Activated CD8-positive, alpha-beta memory T cell treated with anti-CD3 and anti-CD28 coated beads for 36 hours (primary cell): ENCODE results near the gene PPP1R14D. TPM values are rescaled to one million over a fixed set of nuclear protein-coding genes. Genes with fewer than 3 reads are reported as not detected.

ENCODE experiments used
- CTCF ChIA-PET: fragments of 350-600 bp; sonication (Branson Sonifier 250); formaldehyde crosslinking; loops from one replicate; lab custom pipeline; 2021; ENCODE audit warnings: antibody characterized with exemption; lab: Charles Lee
- POLR2A ChIA-PET: fragments of 350-600 bp; sonication (Branson Sonifier 250); formaldehyde crosslinking; loops from one replicate; lab custom pipeline; 2021; ENCODE audit warnings: antibody characterized with exemption; lab: Charles Lee
- total RNA-seq, 2 experiments: library from RNA; stranded (reverse); gene quantifications; one replicate each; pipeline ENCODE4 v1.2.3, GENCODE V29; 2021

PPP1R14D gene
- total RNA-seq, 2 experiments from 2014 or later = not detected

DNA sequence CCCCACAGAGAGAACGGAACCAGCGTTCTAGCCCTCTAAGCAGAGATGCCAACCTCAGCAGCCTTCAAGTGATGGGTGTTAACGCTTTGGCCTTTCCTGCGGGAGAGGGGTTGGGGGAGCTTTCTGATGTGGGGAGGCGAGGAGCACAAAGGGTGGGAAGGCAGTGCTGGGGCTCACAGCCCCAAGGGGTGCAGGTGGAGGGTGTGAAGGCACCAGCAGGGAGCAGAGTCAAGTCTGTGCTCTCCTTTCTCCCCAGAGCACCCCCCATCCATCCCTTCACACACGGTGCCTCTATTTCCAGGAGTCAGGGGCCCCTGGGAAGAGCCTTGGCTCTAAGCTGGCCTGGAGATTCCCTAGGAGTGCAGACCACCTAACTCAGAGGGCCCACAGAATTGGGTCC lies 54.6 kb downstream of the PPP1R14D start:
- CTCF ChIA-PET = interaction anchor here (1.3 kb wide), 1 partner anchor 35 kb away, joined by 3 read pairs; no protein-coding TSS in a partner anchor

GRCh38 chr15:40773496-40773895 lies 55.0 kb downstream of the PPP1R14D start:
- ChIA-PET CTCF (no interaction called here), POLR2A (interaction anchor here (0.6 kb wide), 2 partner anchors 28 to 108 kb away, joined by 7 read pairs; no protein-coding TSS in a partner anchor)

More for the DNA sequence above, 54.6 kb downstream of the PPP1R14D start:
- POLR2A ChIA-PET = interaction anchor here (0.6 kb wide), 2 partner anchors 27 to 108 kb away, joined by 7 read pairs; no protein-coding TSS in a partner anchor

DNA sequence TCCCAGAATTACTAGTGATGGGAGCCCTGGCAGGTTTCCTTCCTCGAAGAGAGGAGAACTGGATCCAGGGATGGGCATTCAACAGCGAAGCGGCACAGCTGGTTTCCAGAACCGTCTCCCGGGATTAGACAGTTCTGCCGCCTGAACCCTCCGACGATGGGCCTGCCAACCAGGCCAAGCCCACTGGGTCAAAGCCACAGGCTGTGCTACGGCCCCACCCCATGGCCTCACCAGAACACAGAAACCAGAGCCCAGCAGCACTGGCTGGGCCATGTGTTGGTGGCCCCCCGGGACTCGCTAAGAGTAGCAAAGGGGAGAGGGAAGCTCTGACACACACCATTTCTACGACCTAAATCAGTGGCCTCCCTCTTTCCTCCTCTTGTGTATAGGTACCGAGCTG lies 56.5 kb downstream of the PPP1R14D start:
- CTCF ChIA-PET = interaction anchor here (1.1 kb wide), 1 partner anchor 16 kb away, joined by 3 read pairs; no protein-coding TSS in a partner anchor
- POLR2A ChIA-PET = no interaction called here

DNA sequence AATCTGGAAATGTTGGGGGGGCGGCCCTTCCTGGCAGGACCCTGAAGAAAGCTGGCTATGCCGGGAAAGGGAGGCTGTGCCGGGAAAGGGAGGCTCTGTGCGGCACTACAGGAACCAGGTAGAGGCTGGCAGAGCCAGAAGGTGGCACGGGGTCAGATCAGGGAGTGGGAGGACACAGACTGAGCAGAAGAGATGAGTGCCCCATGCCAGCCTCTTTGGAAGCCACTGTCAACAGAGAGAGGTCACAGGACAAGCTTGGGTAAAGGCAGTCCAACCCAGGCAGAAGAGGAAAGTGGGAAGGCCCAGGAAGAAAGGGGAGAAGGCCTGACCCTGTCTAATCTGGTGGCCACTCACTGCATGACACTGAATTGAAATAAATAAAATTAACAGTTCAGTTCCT lies 57.3 kb downstream of the PPP1R14D start:
- CTCF ChIA-PET = interaction anchor here (0.6 to 1.7 kb wide), 2 partner anchors 14 to 127 kb away, joined by 3 to 4 read pairs; no protein-coding TSS in a partner anchor
- POLR2A ChIA-PET = no interaction called here

GRCh38 chr15:40770147-40770721 lies 58.3 kb downstream of the PPP1R14D start:
- ChIA-PET POLR2A (interaction anchor here (1.0 to 1.6 kb wide), 2 partner anchors 17 to 26 kb away, joined by 3 to 4 read pairs; no protein-coding TSS in a partner anchor), CTCF (interaction anchor here (1.0 to 2.0 kb wide), 3 partner anchors 15 to 89 kb away, joined by 3 to 4 read pairs (median 4); no protein-coding TSS in a partner anchor)

DNA sequence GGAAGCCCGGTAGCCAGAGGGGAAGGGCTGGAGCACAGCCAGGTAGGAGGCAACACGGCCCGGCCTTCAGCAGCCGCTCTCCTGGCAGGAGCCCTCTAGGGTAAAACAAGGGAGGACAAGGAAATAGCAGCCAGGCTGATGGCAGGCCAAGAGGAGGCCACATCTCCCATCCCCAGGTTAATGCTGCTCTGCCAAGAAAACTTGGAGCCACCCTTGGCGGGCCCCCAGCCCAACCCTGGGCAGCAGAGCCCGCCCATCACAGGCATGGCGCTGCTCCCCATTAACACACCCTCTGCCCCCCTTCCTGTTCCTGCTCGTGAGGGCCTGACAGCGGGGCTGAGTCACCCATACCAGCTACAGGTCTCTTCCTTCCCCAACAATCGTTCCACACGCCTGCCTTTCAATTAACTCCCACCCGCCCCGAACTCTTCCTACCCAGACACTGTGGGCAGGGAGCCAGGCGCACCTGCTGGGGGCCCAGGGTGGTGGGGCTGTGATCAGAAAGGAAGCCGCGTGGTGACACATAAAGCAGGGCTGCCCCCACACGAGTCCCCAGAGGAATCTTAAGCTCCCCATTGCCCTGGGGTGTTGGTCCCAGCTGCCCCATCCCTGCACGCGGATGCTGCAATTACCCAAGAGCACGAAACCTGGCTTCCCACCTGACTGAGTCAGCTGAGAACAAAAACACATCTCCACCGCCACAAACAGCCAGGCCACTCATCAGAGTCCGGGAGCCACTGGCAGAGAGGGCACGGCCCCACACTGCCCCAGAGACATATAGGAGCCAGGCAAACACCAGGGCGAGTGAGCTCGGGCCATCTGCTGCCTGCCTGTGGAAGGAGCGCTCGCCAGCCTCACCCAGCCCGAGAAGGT lies 59.0 kb downstream of the PPP1R14D start, which contains the start of gene C15orf62:
TSS of gene C15orf62 (plus strand) at position 707 of the 873 bp plus-strand sequence. CDS start 516 bp downstream, outside the sequence.
- ChIA-PET CTCF (interaction anchor here (0.6 to 2.0 kb wide), 6 partner anchors 13 to 90 kb away, joined by 3 to 9 read pairs (median 4); no protein-coding TSS in a partner anchor), POLR2A (interaction anchor here (1.0 to 1.6 kb wide), 2 partner anchors 16 to 25 kb away, joined by 3 to 4 read pairs; no protein-coding TSS in a partner anchor)

DNA sequence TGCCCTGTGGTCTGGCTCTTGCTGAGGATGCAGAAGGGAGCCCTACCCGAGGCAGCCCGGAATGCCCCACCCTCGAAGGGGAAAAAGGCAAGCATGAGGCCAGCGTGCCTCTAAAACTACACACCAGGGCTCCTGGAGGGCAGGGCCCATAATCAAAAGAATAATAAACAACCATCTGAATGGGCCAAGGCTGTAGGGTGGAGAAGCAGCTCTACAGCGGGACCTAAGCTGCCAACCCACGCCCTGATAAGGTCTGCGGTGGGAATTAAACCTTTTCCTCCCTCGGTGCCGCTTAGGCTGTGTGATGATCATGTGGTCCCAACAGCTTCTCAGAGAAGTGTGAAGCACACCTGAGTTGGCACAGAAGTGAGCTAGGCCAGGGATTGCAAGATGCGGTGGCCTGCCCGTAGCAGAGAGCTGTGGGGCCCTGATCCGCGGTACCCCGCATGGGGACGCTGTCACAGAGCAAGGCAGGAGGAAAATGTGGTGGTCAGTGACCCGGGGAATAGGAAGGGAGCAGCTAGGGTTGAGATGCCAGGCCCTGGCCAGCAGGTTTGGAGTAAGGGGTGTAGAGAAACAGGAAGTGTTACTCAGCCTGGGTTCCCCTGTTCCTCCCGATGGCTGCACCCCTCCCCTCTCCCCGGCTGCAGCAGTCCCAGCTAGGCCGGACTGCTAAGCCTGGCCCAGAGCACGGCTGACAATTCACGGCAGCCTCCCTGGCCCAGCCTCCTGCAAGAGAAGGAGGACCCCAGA lies 59.8 kb downstream of the PPP1R14D start:
- ChIA-PET POLR2A (interaction anchor here (1.6 kb wide), 1 partner anchor 25 kb away, joined by 4 read pairs; no protein-coding TSS in a partner anchor), CTCF (interaction anchor here (0.6 to 2.0 kb wide), 3 partner anchors 14 to 44 kb away, joined by 3 to 9 read pairs (median 4); no protein-coding TSS in a partner anchor)

- CTCF ChIA-PET = interaction anchor here (0.9 to 1.5 kb wide), 2 partner anchors 14 to 20 kb away, joined by 3 to 9 read pairs; no protein-coding TSS in a partner anchor
- POLR2A ChIA-PET = interaction anchor here (0.6 kb wide), 1 partner anchor 10 kb away, joined by 3 read pairs; no protein-coding TSS in a partner anchor
Measured at GRCh38 chr15:40767838-40768500, 60.5 kb downstream of the PPP1R14D start.

DNA sequence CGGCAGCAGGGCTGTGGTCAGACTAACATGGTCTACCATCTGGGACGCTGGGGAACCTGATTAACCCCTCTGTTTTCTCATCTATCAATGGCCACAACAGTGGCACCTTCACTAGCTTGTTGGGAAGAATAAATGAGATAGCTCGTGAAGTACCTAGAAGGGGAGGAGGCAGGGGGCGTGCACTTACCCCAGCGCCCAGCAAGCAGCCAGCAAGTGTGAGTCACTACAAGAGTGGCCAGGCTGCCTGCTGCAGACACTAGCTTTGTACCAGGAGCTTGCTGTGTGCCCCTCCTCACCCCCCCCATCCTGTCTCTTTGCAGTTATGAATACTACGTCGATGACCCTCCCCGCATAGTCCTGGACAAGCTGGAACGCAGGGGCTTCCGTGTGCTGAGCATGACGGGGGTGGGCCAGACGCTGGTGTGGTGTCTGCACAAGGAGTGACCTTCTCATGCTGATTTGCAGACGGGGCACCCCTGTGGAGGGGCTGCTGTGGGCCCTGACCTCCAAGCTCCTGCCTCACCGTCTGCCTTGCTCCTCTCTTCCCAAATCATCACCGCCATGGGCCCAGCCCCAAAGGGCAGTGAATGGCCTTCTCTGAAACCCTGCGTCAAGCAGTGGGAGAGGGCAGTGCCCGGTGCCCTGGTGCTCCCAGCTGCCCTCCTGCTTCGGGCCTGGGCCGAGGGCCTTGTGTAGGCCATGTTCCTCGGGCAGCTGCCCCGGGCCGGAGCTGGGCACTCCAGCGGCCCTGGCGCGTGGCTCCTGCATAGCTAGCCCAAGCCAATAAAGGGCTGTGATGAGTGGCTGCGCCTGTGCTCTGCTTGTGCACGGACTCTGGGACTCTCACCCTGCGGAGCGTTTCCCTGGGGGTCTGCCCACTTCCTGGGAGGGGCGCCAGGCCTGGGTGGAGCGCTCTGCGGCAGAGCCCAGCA lies 61.3 kb downstream of the PPP1R14D start:
- ChIA-PET POLR2A (interaction anchor here (3.5 kb wide), 1 partner anchor 72 kb away, joined by 20 read pairs; the partner anchor contains the start of gene RAD51), CTCF (interaction anchor here (0.9 to 3.5 kb wide), 2 partner anchors 15 to 19 kb away, joined by 3 to 10 read pairs; no protein-coding TSS in a partner anchor)

DNA sequence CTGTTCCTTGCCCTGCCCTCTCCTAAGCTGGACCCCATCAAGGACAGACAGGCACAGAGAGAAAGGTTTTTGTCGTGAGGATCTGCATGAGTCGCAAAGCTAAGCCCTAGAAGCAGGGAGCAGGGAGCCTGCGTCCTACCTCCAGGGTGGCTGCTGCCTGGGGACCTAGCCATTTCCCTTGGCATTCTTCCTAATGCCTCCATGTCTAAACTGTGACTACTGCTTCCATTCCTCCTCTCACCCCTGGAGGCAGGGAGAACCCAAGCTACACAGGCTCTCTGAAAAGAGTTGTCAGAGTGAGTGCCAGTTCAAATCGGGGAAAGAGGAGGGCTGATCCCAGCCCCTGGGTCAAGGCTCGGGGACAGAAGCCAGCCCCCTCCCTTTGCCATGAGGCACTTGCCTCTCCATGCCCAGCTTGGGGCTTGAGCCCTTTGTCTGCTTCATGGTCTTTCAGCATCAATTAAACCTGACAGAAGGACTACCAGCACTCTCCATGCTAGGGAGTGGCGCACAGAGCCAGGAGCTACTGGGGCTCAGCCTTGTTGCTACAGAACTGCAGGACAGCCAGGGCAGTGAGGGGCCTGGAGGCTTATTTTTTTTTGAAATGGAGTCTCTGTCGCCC lies 62.2 kb downstream of the PPP1R14D start:
- POLR2A ChIA-PET = interaction anchor here (1.7 to 3.5 kb wide), 2 partner anchors 16 to 71 kb away, joined by 3 to 20 read pairs; partner anchors contain the start of gene RAD51

More for the DNA sequence above, 62.2 kb downstream of the PPP1R14D start:
- CTCF ChIA-PET = interaction anchor here (1.2 to 3.5 kb wide), 4 partner anchors 10 to 177 kb away, joined by 3 to 10 read pairs (median 5); no protein-coding TSS in a partner anchor

Other genes with a start within 250 kb of the PPP1R14D start
- gene KNL1, start 234.5 kb downstream of the PPP1R14D start, total RNA-seq = 10 to 100 TPM; 22.1 to 22.5 TPM
- 10 to 100 TPM; 63.8 to 69.5 TPM for gene RAD51, start 133.5 kb downstream of the PPP1R14D start, total RNA-seq
- 10 to 100 TPM; 39.4 to 43.4 TPM for gene RMDN3, start 73.5 kb downstream of the PPP1R14D start, total RNA-seq
- gene GCHFR, start 64.6 kb downstream of the PPP1R14D start, total RNA-seq = 10 to 100 TPM; 32.0 to 32.9 TPM
- under 1 TPM; 0.25 to 0.44 TPM for gene C15orf62, start 58.7 kb downstream of the PPP1R14D start, total RNA-seq
- gene ZFYVE19, start 21.6 kb downstream of the PPP1R14D start, total RNA-seq = 10 to 100 TPM; 21.9 to 22.3 TPM
- gene DNAJC17, start 21.2 kb downstream of the PPP1R14D start, total RNA-seq = 10 to 100 TPM; 44.9 to 48.1 TPM
- 10 to 100 TPM in 1 of 2 experiments, 1 to 10 TPM in 1; 9.6 to 10.1 TPM for gene SPINT1, start 15.3 kb upstream of the PPP1R14D start, total RNA-seq
- under 1 TPM; 0.27 to 0.51 TPM for gene RHOV, start 45.5 kb upstream of the PPP1R14D start, total RNA-seq
- 10 to 100 TPM; 16.0 to 16.8 TPM for gene VPS18, start 65.7 kb upstream of the PPP1R14D start, total RNA-seq
- under 1 TPM in 1 of 2 experiments, not detected in 1; 0.08 TPM for gene DLL4, start 100.6 kb upstream of the PPP1R14D start, total RNA-seq
- gene CHAC1, start 124.8 kb upstream of the PPP1R14D start, total RNA-seq = 10 to 100 TPM; 24.6 to 25.2 TPM